Esophagus muscularis mucosa (tissue), 4 donors: Measurements from ENCODE around the gene ACP5. TPM values are rescaled to one million over a fixed set of nuclear protein-coding genes. Genes with fewer than 3 reads are reported as not detected.
"Not testable (repeated sequence)": the region's sequence is repeated elsewhere in the genome, so short reads cannot be mapped to it uniquely, and the experiment has no call there.

ENCODE experiments used
- DNase-seq: peaks from one replicate; pipeline ENCODE4 v3.0.0-alpha.2; 2017; ENCODE audit errors: extremely low spot score
- H3K27ac ChIP-seq, 4 donors: fragments of 200-600 bp; sonication (generic); replicated peaks in 1 of 4; 1 replicate in 3 of 4; 2 replicates in 1 of 4; pipeline ENCODE4 v1.5.1; 2016 to 2019; ENCODE audit warnings: mild to moderate bottlenecking in 1 of 4
- H3K27me3 ChIP-seq, 4 donors: fragments of 200-600 bp; sonication (generic); one replicate each; pipeline versions ENCODE4 v1.5.1 to v1.6.0; 2016 to 2019
- H3K36me3 ChIP-seq, 4 donors: fragments of 200-600 bp; sonication (generic); one replicate each; pipeline ENCODE4 v1.5.1; 2016 to 2019
- H3K4me1 ChIP-seq, 4 donors: fragments of 200-600 bp; sonication (generic); one replicate each; pipeline ENCODE4 v1.5.1; 2016 to 2019
- H3K4me3 ChIP-seq, 4 donors: fragments of 200-600 bp; sonication (generic); 1 replicate in 2 of 4; 2 replicates in 2 of 4; pipeline ENCODE4 v1.5.1; 2016 to 2019; ENCODE audit warnings: mild to moderate bottlenecking in 4 of 4, moderate library complexity in 1 of 4
- H3K9me3 ChIP-seq, 4 donors: fragments of 200-600 bp; sonication (generic); 1 replicate in 3 of 4; 2 replicates in 1 of 4; pipeline ENCODE4 v1.5.1; 2016 to 2019
- CTCF ChIP-seq, 3 experiments: fragments of 200-600 bp in 2 of 3; fragments of 450-650 bp in 1 of 3; sonication (generic) in 2 of 3; IDR thresholded peaks; one replicate each; pipeline ENCODE4 v1.5.1; 2017 to 2019; ENCODE audit warnings: antibody characterized with exemption in 3 of 3, mild to moderate bottlenecking in 2 of 3, moderate library complexity in 1 of 3
- EP300 ChIP-seq: sonication (generic); formaldehyde crosslinking; IDR thresholded peaks from one replicate; pipeline ENCODE4 v1.6.1; 2017; ENCODE audit warnings: antibody characterized with exemption
- POLR2A ChIP-seq: fragments of 450-650 bp; IDR thresholded peaks from one replicate; pipeline ENCODE4 v1.6.1; 2017; ENCODE audit warnings: antibody characterized with exemption, moderate library complexity, mild to moderate bottlenecking, low read depth
- POLR2AphosphoS5 ChIP-seq, 2 donors: sonication (generic); formaldehyde crosslinking; IDR thresholded peaks; one replicate each; pipeline ENCODE4 v1.6.1; 2017; ENCODE audit warnings: antibody characterized with exemption in 2 of 2
- WGBS: methylation state at CpG from one replicate; pipeline ENCODE4 v1.1.5; 2018; 5-methylcytosine and 5-hydroxymethylcytosine counted together
- intact Hi-C: fragments of 100-400 bp; cut with DNase I; formaldehyde crosslinking; loops from one replicate; pipeline ENCODE4 v1.15.1; 2023
- total RNA-seq, 4 donors: library from RNA; depleted of rRNA; stranded (reverse); fragments of >200 nt; gene quantifications; one replicate each; pipeline versions ENCODE4 v1.1.0 to v1.2.1, GENCODE V29; 2016

The ACP5 gene
- total RNA-seq, 4 donors from 2014 or later: 7.3 to 16.0 (median 13.3) TPM

- Histone ChIP-seq H3K4me3 (no peak overlapping the region), H3K36me3 (peaks cover 30 to 39% (median 35%) of the 10 kb centered on the region in 4 donors), H3K27ac (no peak overlapping the region), H3K27me3 (no peaks in the 10 kb centered on the region), H3K9me3 (peaks cover 0 to 15% (median 10%) of the 10 kb centered on the region in 4 donors), H3K4me1 (peaks cover 0 to 2% (median 0%) of the 10 kb centered on the region in 4 donors)
- intact Hi-C loops: no loop called here
- no peak for DNase-seq
- 95% methylated on average over 5 of the region's 5 CpGs for WGBS
- TF ChIP-seq EP300 (no peak), POLR2A (no peak), POLR2AphosphoS5 (IDR thresholded peaks at IDR 0.05) (no peak)
These were observed 35.5 kb upstream of the ACP5 start for GRCh38 chr19:11612816-11613511.

GRCh38 chr19:11611730-11612129 is 34.3 kb upstream of the ACP5 start:
- Histone ChIP-seq H3K9me3 (peaks cover 0 to 3% (median 0%) of the 10 kb centered on the region in 4 donors), H3K27ac (no peak overlapping the region), H3K4me1 (peaks cover 0 to 2% (median under 1%) of the 10 kb centered on the region in 4 donors), H3K4me3 (no peak overlapping the region), H3K36me3 (peaks cover 18 to 35% (median 24%) of the 10 kb centered on the region in 4 donors), H3K27me3 (no peaks in the 10 kb centered on the region)
- WGBS: 95% methylated on average over 1 of the region's 1 CpG
- no peak for DNase-seq
- TF ChIP-seq POLR2AphosphoS5 (IDR thresholded peaks at IDR 0.05) (no peak), EP300 (no peak), POLR2A (no peak), CTCF (IDR thresholded peaks at IDR 0.05) (no peak)
- intact Hi-C loops: no loop called here

GRCh38 chr19:11606484-11606883 is 29.0 kb upstream of the ACP5 start:
- Histone ChIP-seq H3K4me3 (no peak overlapping the region), H3K4me1 (peaks cover 0 to 6% (median 2%) of the 10 kb centered on the region in 4 donors), H3K36me3 (peaks cover 0 to 23% (median 16%) of the 10 kb centered on the region in 4 donors), H3K9me3 (no peaks in the 10 kb centered on the region), H3K27ac (no peak overlapping the region), H3K27me3 (no peaks in the 10 kb centered on the region)
- DNase-seq: no peak
- intact Hi-C loops: no loop called here
- TF ChIP-seq POLR2A: no peak
- no peak for TF ChIP-seq EP300
- TF ChIP-seq CTCF (IDR thresholded peaks at IDR 0.05): no peak
- TF ChIP-seq POLR2AphosphoS5 (IDR thresholded peaks at IDR 0.05): no peak
- WGBS: 100% methylated on average over 4 of the region's 8 CpGs

GRCh38 chr19:11599704-11600103 is 22.3 kb upstream of the ACP5 start:
- H3K27ac ChIP-seq, H3K27me3 ChIP-seq, intact Hi-C loops, DNase-seq, H3K4me3 ChIP-seq, H3K9me3 ChIP-seq: not testable (repeated sequence)
- peaks cover 10 to 42% (median 36%) of the 10 kb centered on the region in 4 donors for H3K4me1 ChIP-seq
- peaks cover 0 to 10% (median 6%) of the 10 kb centered on the region in 4 donors for H3K36me3 ChIP-seq
- 93% methylated on average over 8 of the region's 8 CpGs for WGBS

- Histone ChIP-seq H3K36me3 (peaks cover 0 to 3% (median 0%) of the 10 kb centered on the region in 4 donors), H3K4me3 (no peak overlapping the region), H3K4me1 (peaks cover 10 to 42% (median 36%) of the 10 kb centered on the region in 4 donors), H3K9me3 (no peaks in the 10 kb centered on the region), H3K27me3 (no peaks in the 10 kb centered on the region), H3K27ac (no peak overlapping the region)
- TF ChIP-seq EP300 (no peak), POLR2A (no peak), CTCF (IDR thresholded peaks at IDR 0.05) (no peak), POLR2AphosphoS5 (IDR thresholded peaks at IDR 0.05) (no peak)
- intact Hi-C loops: no loop called here
- no peak for DNase-seq
- WGBS: 94% methylated on average over 2 of the region's 2 CpGs
These were observed 21.3 kb upstream of the ACP5 start for GRCh38 chr19:11598746-11599145.
